ENCODE measurements around the gene COL26A1.

COL26A1 gene

DNA sequence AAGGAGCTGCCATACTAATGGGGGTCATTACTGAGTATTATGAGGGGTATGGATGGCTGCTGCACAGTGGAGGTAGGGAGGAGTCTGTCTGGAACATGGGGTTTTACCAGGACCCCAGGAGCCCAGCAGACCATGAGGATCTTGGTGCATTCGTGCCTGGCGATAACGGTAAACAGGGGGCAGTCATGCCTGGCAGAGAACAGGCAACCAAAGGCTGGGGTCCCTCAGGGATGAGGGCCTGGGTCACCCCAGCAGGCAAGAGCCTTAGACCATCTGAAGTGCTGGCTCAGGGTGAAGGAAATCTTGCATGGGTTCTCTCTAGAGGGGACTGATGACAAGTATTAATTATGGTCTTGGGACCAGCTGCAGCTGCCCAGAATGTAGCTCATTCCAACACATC lies 220.3 kb downstream of the COL26A1 start:
- no peak for DNase-seq

GRCh38 chr7:101586078-101586905 lies 223.6 kb downstream of the COL26A1 start:
- no peak for DNase-seq

- no peak for DNase-seq
Measured at GRCh38 chr7:101586906-101587677, 224.4 kb downstream of the COL26A1 start.

GRCh38 chr7:101588131-101588935 lies 225.7 kb downstream of the COL26A1 start:
- DNase-seq, result no peak

DNA sequence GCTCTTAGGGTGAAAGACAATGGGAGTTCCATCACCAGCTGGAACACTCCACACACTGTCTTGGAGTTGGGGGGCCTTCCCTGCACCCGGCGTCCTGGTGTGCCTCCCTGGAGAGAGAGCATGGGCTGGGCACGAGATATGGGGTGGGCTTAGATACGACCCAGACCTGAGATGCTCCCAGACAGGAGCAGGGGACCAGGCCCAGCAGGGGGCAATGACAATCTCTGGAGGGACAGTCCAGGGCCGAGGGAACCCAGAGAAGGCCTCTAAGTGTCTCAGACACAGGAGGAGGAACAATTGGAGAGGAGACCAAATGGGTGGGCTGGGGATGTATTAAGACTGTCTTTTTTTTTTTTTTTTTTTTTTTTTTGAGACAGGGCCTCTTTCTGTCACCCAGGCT lies 226.4 kb downstream of the COL26A1 start:
- no peak for DNase-seq

GRCh38 chr7:101589976-101590662 lies 227.4 kb downstream of the COL26A1 start:
- no peak for DNase-seq

DNA sequence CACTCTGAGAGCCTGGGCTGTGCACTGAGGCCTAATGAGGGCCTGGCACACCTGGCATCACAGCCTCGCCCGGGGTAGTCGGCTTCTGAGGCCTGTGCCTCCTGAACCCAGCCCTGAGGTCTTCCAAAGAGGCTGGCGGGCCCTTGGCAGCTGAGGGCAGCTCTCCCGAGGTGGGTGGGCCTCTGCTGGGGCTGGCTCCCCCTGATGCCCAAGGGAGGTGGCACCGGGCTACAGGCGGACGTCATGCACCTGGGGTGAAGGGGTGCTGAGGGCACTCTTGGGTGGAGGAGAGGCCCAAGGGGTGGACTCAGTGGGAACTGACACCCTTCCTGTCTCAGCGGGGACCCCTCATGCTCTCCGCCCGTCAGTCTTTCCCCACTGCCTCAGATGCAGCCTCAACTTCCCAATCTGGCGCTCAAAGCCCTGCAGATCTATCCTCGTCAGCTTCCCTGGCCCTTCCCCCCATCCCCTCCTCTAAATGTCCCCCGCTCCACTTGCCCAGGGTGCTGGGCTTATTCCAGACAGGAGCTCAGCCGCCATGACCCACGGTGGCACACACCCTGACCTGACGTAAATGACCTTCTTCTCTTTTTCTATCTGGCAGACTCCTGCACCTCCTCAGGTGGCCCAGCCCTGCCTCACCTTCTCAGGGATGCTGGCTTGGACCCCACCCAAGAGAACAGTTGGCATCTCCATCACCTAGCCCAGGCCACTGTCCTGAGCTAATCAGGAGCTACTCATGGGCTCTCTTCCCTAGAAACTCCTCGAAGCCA lies 228.2 kb downstream of the COL26A1 start:
- DNase-seq, result no peak

DNA sequence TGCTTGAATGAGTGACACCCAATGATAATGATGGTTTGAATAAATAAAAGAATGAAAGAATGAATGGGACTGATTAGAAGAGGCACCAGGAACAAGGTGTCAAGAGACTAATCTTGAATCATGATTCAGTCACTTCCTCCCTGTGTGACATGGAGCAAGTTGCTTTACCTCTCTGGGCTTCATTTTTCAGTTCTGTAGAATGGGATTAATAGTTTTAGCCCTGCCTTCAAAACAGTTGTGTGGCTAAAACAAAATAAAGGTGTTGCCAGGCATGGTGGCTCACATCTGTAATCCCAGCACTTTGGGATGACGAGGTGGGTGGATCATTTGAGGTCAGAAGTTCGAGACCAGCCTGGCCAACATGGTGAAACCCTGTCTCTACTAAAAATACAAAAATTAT lies 228.8 kb downstream of the COL26A1 start:
- no peak for DNase-seq

DNA sequence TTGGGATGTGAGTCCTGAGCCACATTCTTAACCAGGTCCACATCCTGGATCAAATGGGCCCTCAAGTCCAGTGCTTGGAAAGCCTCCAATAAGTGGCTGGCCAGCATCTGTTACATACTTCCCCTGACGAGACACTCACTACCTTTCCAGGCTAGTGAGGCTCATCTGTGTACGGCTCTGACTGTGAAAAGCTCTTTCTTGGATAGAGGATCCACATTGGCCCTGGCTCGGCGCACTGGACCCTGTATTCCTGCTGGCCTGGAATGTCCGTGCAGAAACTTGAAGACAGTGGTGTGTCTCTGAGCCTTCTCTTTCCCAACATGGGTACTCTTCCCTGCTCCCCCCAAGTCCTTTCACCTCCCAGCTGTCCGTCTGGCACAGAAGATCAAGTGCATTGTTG lies 230.9 kb downstream of the COL26A1 start:
- DNase-seq, result no peak

GRCh38 chr7:101594790-101595189 lies 232.1 kb downstream of the COL26A1 start:
- no peak for DNase-seq

- no peak for DNase-seq
Measured at GRCh38 chr7:101595246-101595645, 232.6 kb downstream of the COL26A1 start.

DNA sequence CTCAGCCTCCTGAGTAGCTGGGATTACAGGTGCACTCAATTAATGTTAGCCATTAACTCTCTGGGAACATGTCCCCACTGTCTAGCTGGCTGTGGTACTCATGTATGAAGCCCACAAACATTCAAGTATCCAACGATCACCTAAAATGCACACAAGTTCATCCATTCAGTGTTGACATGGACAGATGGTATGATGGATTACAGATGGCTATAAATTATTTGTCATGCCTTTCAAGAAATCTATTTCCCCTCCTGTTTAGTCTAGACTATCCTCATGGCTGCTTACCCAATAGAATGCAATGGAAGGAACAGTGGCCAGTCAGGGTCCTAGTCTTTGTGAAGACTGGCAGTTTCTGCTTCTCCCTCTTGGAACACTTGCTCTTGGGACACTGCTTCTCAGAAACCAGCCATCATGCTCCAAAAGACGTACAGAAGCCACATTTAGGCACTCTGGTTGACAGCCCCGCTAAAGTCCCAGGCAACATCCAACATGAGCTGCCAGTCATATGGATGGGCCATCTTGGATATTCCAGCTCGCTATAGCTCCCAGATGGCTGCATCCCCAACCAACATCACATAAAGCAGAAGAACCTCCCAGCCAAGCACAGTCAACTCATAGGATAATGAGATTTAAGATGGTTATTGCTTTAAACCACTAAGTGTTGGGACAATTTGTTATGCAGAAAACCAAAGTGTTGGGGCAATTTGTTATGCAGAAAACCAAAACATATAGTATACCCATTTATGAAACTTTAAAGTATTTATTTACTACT lies 233.3 kb downstream of the COL26A1 start:
- DNase-seq, result no peak

DNA sequence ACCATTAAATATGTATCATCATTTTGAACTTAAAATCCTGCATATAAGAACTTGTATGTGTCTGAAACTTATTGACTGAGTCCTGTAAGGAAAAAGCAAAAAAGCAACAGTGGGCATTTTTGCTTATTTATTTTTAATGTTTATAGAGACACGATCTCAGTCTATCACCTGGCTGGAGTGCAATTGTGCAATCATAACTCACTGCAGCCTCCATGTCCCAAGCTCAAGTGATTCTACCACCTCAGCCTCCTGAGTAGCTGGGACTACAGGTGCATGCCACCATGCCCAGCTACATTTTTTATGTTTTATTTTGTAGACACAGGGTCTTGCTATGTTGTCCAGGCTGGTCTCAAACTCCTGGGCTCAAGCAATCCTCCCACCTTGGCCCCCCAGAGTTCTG lies 234.2 kb downstream of the COL26A1 start:
- DNase-seq, result no peak

DNA sequence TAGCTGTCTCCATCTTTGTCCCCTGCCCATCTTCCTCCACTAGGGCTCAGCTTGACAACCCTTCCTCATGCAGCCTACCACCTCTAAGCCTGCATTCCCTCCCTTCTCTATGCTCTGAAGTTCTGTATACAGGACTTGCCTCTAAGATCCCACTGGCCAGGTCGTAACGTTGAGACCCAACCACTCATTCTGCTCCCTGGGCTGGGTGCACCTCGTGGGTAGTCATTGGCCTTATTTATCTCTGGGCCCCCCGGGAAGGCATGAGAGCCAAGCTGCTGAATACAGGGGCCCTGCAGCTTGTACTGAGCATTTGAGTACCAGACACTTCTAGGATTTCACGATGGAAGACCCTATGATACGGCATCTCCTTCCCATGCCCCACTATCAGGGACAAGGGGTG lies 235.3 kb downstream of the COL26A1 start:
- DNase-seq, result no peak

DNA sequence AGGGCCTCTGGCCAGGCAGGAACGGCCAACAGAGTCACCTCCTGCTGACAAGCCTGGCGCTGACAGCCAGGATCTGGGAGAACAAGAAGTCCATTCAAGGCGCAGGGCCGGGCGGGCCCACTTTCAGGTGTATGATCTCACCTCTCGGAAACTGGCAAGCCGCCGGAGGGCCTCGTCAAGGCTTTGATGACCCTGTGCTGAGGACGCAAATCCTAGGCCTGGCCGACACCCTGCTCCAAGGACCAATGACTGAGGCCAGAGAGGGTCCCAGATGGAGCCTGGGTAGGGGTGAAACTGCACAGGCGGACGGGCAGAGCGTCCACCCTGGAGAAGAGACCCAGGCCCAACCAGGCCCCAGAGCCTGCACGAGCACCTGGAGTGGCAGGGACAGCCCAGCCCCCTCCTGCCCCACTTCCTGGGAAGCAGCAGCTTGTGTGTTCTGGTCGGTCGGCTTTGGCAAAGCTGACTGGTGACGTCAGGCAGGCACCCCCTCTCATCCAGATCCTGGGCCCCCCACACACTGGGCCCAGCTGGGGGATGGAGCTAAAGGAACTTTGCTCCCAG lies 235.8 kb downstream of the COL26A1 start:
- DNase-seq, result no peak

GRCh38 chr7:101598986-101599771 lies 236.5 kb downstream of the COL26A1 start:
- no peak for DNase-seq

GRCh38 chr7:101599787-101600186 lies 237.1 kb downstream of the COL26A1 start:
- no peak for DNase-seq

DNA sequence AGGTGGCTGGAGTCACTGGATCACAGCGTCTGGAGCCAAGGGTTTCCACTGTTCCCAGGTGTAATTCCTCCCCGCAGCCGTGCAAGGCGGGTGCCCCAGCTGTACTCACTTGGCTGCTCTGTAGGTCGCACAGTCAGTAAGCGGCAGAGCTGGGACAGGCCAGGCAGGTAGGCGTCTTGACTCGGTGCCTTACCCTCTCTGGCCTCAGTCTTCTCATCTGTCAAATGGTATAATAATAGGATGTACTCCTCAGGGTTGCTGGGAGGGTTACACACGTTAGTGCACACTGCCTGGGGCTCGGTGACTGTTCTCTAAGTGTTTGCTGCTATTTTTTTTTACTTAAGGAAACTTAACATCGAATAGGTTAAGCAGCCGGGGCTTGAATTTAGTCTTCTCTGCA lies 239.4 kb downstream of the COL26A1 start:
- DNase-seq, result no peak

- DNase-seq, result peak; percentile 13
Measured at GRCh38 chr7:101602484-101603241, 240.0 kb downstream of the COL26A1 start.

All from NCI-H526 treated with DMSO at 0.1 percent for 48 hours (cell line).